Astrocyte (in vitro differentiated cells and primary cell): ENCODE results near the gene TERT. TPM values are rescaled to one million over a fixed set of nuclear protein-coding genes. Genes with fewer than 3 reads are reported as not detected.

Experiments
- DNase-seq: peaks from one replicate; pipeline ENCODE4 v3.0.0-alpha.2; 2010; ENCODE audit warnings: low read depth
- FAIRE-seq: peaks from 2 replicates; lab custom pipeline; 2011; peaks lifted over from hg19 to GRCh38; lab: Jason Lieb, UNC
- H2AFZ ChIP-seq: 2 replicates; pipeline ENCODE4 v1.6.0; 2012; ENCODE audit warnings: low read depth, low read length, inconsistent platforms
- H3K27ac ChIP-seq: 2 replicates; pipeline ENCODE4 v1.5.1; 2011; ENCODE audit warnings: low read depth, low read length, inconsistent platforms
- H3K27me3 ChIP-seq: 2 replicates; pipeline ENCODE4 v1.6.0; 2011; ENCODE audit warnings: low read length, inconsistent platforms; ENCODE audit not compliant: insufficient read depth
- H3K36me3 ChIP-seq: 2 replicates; pipeline ENCODE4 v1.5.1; 2011; ENCODE audit warnings: low read length, inconsistent platforms; ENCODE audit not compliant: insufficient read depth
- H3K4me1 ChIP-seq: 2 replicates; pipeline ENCODE4 v1.5.1; 2011; ENCODE audit warnings: low read length, inconsistent platforms; ENCODE audit not compliant: insufficient read depth
- H3K4me2 ChIP-seq: 2 replicates; pipeline ENCODE4 v1.6.0; 2012; ENCODE audit warnings: low read length, inconsistent platforms
- H3K4me3 ChIP-seq: 2 replicates; pipeline ENCODE4 v1.5.1; 2011; ENCODE audit warnings: low read depth, mild to moderate bottlenecking, low read length, inconsistent platforms; ENCODE audit not compliant: insufficient read depth
- H3K79me2 ChIP-seq: 2 replicates; pipeline ENCODE4 v1.6.0; 2012; ENCODE audit warnings: mild to moderate bottlenecking, low read length, inconsistent platforms; ENCODE audit not compliant: insufficient read depth
- H3K9ac ChIP-seq: 2 replicates; pipeline ENCODE4 v1.6.0; 2012; ENCODE audit warnings: mild to moderate bottlenecking, low read length, inconsistent platforms
- H3K9me3 ChIP-seq: 2 replicates; pipeline ENCODE4 v1.5.1; 2012; ENCODE audit warnings: low read depth, mild to moderate bottlenecking, low read length, inconsistent platforms; ENCODE audit not compliant: insufficient read depth
- H4K20me1 ChIP-seq: 2 replicates; pipeline ENCODE4 v1.6.0; 2012; ENCODE audit warnings: low read length, inconsistent platforms; ENCODE audit not compliant: insufficient read depth
- H3K27ac Mint-ChIP-seq: one replicate; pipeline ENCODE4 v1.8.0; 2021; ENCODE audit warnings: mild to moderate bottlenecking, mixed read lengths; ENCODE audit not compliant: unreplicated experiment
- H3K27me3 Mint-ChIP-seq: one replicate; pipeline ENCODE4 v1.8.0; 2021; ENCODE audit warnings: low read depth, mixed read lengths; ENCODE audit not compliant: unreplicated experiment
- H3K36me3 Mint-ChIP-seq: one replicate; pipeline ENCODE4 v1.8.0; 2021; ENCODE audit warnings: low read depth, mixed read lengths; ENCODE audit not compliant: unreplicated experiment
- H3K4me1 Mint-ChIP-seq: one replicate; pipeline ENCODE4 v1.8.0; 2021; ENCODE audit warnings: low read depth, mixed read lengths; ENCODE audit not compliant: unreplicated experiment
- H3K4me3 Mint-ChIP-seq: one replicate; pipeline ENCODE4 v1.8.0; 2021; ENCODE audit warnings: mild to moderate bottlenecking, moderate library complexity, mixed read lengths; ENCODE audit not compliant: unreplicated experiment
- H3K9me3 Mint-ChIP-seq: one replicate; pipeline ENCODE4 v1.8.0; 2021; ENCODE audit warnings: mild to moderate bottlenecking, mixed read lengths; ENCODE audit not compliant: unreplicated experiment
- CTCF ChIP-seq: IDR thresholded peaks from 2 replicates; pipeline ENCODE4 v1.5.1; 2011; ENCODE audit warnings: low read depth, mild to moderate bottlenecking, inconsistent platforms, low read length, moderate library complexity; ENCODE audit not compliant: insufficient read depth
- EZH2 ChIP-seq: IDR thresholded peaks from 2 replicates; pipeline ENCODE4 v1.6.1; 2012; ENCODE audit warnings: mild to moderate bottlenecking, low read length, inconsistent platforms; ENCODE audit not compliant: insufficient read depth
- total RNA-seq: library from RNA; stranded (reverse); gene quantifications from 2 replicates; pipeline ENCODE4 v1.2.1, GENCODE V29; 2021

TERT gene
- total RNA-seq, 1 donor from 2014 or later, result 0.50 TPM

GRCh38 chr5:1212881-1213280 lies 82.0 kb downstream of the TERT start:
- Histone ChIP-seq H3K9ac (no peak overlapping the region), H3K4me3 (no peak overlapping the region), H3K4me1 (no peaks in the 10 kb centered on the region), H3K27ac (no peak overlapping the region), H3K4me2 (no peak overlapping the region), H4K20me1 (no peaks in the 10 kb centered on the region), H3K27me3 (no peaks in the 10 kb centered on the region), H3K36me3 (no peaks in the 10 kb centered on the region), H3K79me2 (no peaks in the 10 kb centered on the region), H3K9me3 (peaks cover 11% of the 10 kb centered on the region), H2AFZ (no peak overlapping the region)
- H3K4me3 Mint-ChIP-seq, result no peak overlapping the region
- H3K27me3 Mint-ChIP-seq, result peaks cover 26% of the 10 kb centered on the region
- H3K4me1 Mint-ChIP-seq, result no peaks in the 10 kb centered on the region
- H3K27ac Mint-ChIP-seq, result no peak overlapping the region
- H3K9me3 Mint-ChIP-seq, result peaks cover 3% of the 10 kb centered on the region
- FAIRE-seq (no peak), DNase-seq (no peak)
- TF ChIP-seq EZH2 (no peak), CTCF (no peak)
- H3K36me3 Mint-ChIP-seq, result peaks cover 3% of the 10 kb centered on the region

DNA sequence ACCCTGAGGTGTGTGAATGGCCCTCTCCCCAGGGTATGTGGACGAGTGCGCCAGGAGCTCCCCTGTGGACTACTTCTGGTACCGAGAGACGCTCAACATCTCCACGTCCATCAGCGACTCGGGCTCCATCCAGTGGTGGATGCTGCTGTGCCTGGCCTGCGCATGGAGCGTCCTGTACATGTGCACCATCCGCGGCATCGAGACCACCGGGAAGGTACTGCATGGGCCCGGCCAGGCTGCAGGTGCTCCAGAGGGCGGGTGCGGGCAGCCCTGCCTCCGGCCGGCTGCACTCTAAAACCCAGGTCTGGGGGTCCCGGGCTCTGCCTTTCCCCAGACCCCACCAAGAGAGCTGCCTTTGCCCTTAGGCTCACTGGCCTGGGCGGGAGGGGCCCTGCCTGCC lies 82.6 kb downstream of the TERT start:
- Histone ChIP-seq H4K20me1 (no peaks in the 10 kb centered on the region), H3K4me1 (no peaks in the 10 kb centered on the region), H3K9ac (no peak overlapping the region), H3K9me3 (peaks cover 11% of the 10 kb centered on the region), H3K79me2 (no peaks in the 10 kb centered on the region), H3K4me3 (no peak overlapping the region), H3K27me3 (no peaks in the 10 kb centered on the region), H3K27ac (no peak overlapping the region), H3K36me3 (no peaks in the 10 kb centered on the region), H3K4me2 (no peak overlapping the region), H2AFZ (no peak overlapping the region)
- Mint-ChIP-seq H3K27ac (no peak overlapping the region), H3K4me3 (no peak overlapping the region), H3K36me3 (peaks cover 3% of the 10 kb centered on the region), H3K4me1 (peaks cover 5% of the 10 kb centered on the region), H3K9me3 (peaks cover 3% of the 10 kb centered on the region), H3K27me3 (peaks cover 29% of the 10 kb centered on the region)
- TF ChIP-seq EZH2 (no peak), CTCF (no peak)
- FAIRE-seq (no peak), DNase-seq (no peak)

DNA sequence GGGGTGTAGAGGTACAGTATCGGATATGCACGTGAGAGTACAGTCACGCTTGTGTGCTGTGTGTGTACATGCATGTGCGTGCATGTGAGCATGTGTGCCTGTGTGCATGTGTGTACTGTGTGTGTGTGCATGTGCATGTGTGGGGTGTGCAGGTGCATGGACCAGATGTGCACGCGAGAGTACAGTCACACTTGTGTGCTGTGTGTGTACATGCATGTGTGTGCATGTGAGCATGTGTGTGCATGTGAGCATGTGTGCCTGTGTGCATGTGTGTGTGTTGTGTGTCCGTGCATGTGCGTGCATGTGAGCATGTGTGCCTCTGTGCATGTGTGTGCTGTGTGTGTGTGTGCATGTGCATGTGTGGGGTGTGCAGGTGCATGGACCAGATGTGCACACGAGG lies 83.2 kb downstream of the TERT start:
- Histone ChIP-seq H3K4me2 (no peak overlapping the region), H4K20me1 (no peaks in the 10 kb centered on the region), H3K9me3 (peaks cover 11% of the 10 kb centered on the region), H3K9ac (no peak overlapping the region), H3K27me3 (no peaks in the 10 kb centered on the region), H3K4me3 (no peak overlapping the region), H3K4me1 (no peaks in the 10 kb centered on the region), H2AFZ (no peak overlapping the region), H3K36me3 (no peaks in the 10 kb centered on the region), H3K27ac (no peak overlapping the region), H3K79me2 (no peaks in the 10 kb centered on the region)
- TF ChIP-seq CTCF, result no peak
- no peak for TF ChIP-seq EZH2
- FAIRE-seq, result no peak
- no peak for DNase-seq
- Mint-ChIP-seq H3K36me3 (peaks cover 3% of the 10 kb centered on the region), H3K4me3 (no peak overlapping the region), H3K4me1 (peaks cover 5% of the 10 kb centered on the region), H3K27me3 (peaks cover 30% of the 10 kb centered on the region), H3K9me3 (peaks cover 3% of the 10 kb centered on the region), H3K27ac (no peak overlapping the region)
